Ovary (tissue), 9 donors: ENCODE data around the gene XPO5. TPM values are rescaled to one million over a fixed set of nuclear protein-coding genes. Genes with fewer than 3 reads are reported as not detected.
"Not testable (repeated sequence)": the region's sequence is repeated elsewhere in the genome, so short reads cannot be mapped to it uniquely, and the experiment has no call there.

Source experiments
- DNase-seq, 5 donors: peaks; one replicate each; pipeline ENCODE4 v3.0.0-alpha.2; 2019 to 2020
- H3K27ac ChIP-seq, 2 donors: fragments of 200-600 bp; one replicate each; pipeline versions ENCODE4 v1.5.1 to v1.8.0; 2019 to 2022
- H3K27me3 ChIP-seq: fragments of 200-600 bp; one replicate; pipeline ENCODE4 v1.8.0; 2022
- H3K36me3 ChIP-seq: fragments of 200-600 bp; sonication (generic); one replicate; pipeline ENCODE4 v1.5.1; 2019
- H3K4me1 ChIP-seq: one replicate; pipeline ENCODE4 v1.8.1; 2013; ENCODE audit warnings: mild to moderate bottlenecking, moderate library complexity; ENCODE audit not compliant: insufficient read depth
- H3K4me3 ChIP-seq: fragments of 200-600 bp; sonication (generic); one replicate; pipeline ENCODE4 v1.5.1; 2017
- H3K9me3 ChIP-seq, 2 donors: fragments of 200-600 bp in 1 of 2; sonication (generic) in 1 of 2; one replicate each; pipeline versions ENCODE4 v1.5.1 to v1.8.1; 2013 to 2019; ENCODE audit warnings: mild to moderate bottlenecking in 1 of 2, moderate library complexity in 1 of 2
- CTCF ChIP-seq, 3 donors: fragments of 450-650 bp in 2 of 3; fragments of 200-600 bp in 1 of 3; IDR thresholded peaks; one replicate each; pipeline versions ENCODE4 v1.5.1 to v1.8.0; 2016 to 2022; ENCODE audit warnings: antibody characterized with exemption in 3 of 3, mild to moderate bottlenecking in 1 of 3
- EP300 ChIP-seq: sonication (generic); formaldehyde crosslinking; IDR thresholded peaks from one replicate; pipeline ENCODE4 v1.6.1; 2017; ENCODE audit warnings: antibody characterized with exemption
- POLR2A ChIP-seq: fragments of 450-650 bp; IDR thresholded peaks from one replicate; pipeline ENCODE4 v1.6.1; 2017; ENCODE audit warnings: antibody characterized with exemption, mild to moderate bottlenecking, moderate library complexity
- WGBS, 3 donors: extraction: QIAGEN DNeasy Blood & Tissue Kit in 1 of 3; methylation state at CpG; one replicate each; pipeline versions ENCODE4 v1.1.5 to v1.1.7; 2013 to 2017; 5-methylcytosine and 5-hydroxymethylcytosine counted together
- intact Hi-C, 4 donors: fragments of 100-400 bp; cut with DNase I; formaldehyde crosslinking; loops; one replicate each; pipeline versions ENCODE4 v1.11.0 to v1.15.1; 2022 to 2023
- polyA plus RNA-seq, 2 donors: library from polyadenylated mRNA; stranded (reverse); fragments of 200-250 nt in 1 of 2; fragments of 350-450 nt in 1 of 2; fragmentation: Illumina TruSeq in 1 of 2; extraction: RNeasy Lipid Tissue Mini Kit (QIAGEN cat#74804) in 1 of 2; gene quantifications; one replicate each; pipeline ENCODE4 v1.2.3, GENCODE V29; 2013 to 2014
- total RNA-seq, 7 donors: library from RNA; depleted of rRNA in 2 of 7; stranded (reverse); fragments of >200 nt in 2 of 7; fragmentation: NEBNext Ultra II Directional in 3 of 7; extraction: Animal tissue kit (Norgen Biotek cat#: 25700) in 3 of 7; gene quantifications; one replicate each; pipeline versions ENCODE4 v1.1.0 to v1.2.4, GENCODE V29; 2016 to 2023
- donor health status: DM: no; HTN: no; CAD: no; lungs with moderate emphysema.
- donor health status: DM: no; HTN: no; CAD: no.
- donor health status: Bipolar disorder and iron deficiency.
- donor health status: DM: yes; HTN: yes; CAD: no.
- donor health status: DM: no; HTN: no; CAD: no.
- donor health status: DM: yes; HTN: yes; CAD: no.

The XPO5 gene
- total and polyA plus RNA-seq, 9 donors: 6.8 to 41.8 (median 24.5) TPM

GRCh38 chr6:43499028-43499815 is 76.6 kb downstream of the XPO5 start:
- H3K4me3 ChIP-seq: no peak overlapping the region
- no peaks in the 10 kb centered on the region for H3K36me3 ChIP-seq
- DNase-seq: no peak
- no peaks in the 10 kb centered on the region for H3K27me3 ChIP-seq
- H3K27ac ChIP-seq: no peak overlapping the region
- peaks cover 7% of the 10 kb centered on the region for H3K4me1 ChIP-seq
- 62 to 71% (median 69%) methylated on average over 12 of the region's 12 CpGs for WGBS, 3 donors
- H3K9me3 ChIP-seq: no peaks in the 10 kb centered on the region
- intact Hi-C loops: loop anchor here in 1 of 4 donors (10.0 kb wide), 1 partner anchor 234 kb away; no protein-coding TSS in a partner anchor
- TF ChIP-seq EP300 (no peak), CTCF (IDR thresholded peaks at IDR 0.05) (no peak), POLR2A (no peak)

GRCh38 chr6:43498291-43498690 is 77.5 kb downstream of the XPO5 start:
- H3K36me3 ChIP-seq, H3K9me3 ChIP-seq, DNase-seq, H3K4me3 ChIP-seq, H3K4me1 ChIP-seq, H3K27ac ChIP-seq, H3K27me3 ChIP-seq: not testable (repeated sequence)
- intact Hi-C loops: loop anchor here in 1 of 4 donors (10.0 kb wide), 1 partner anchor 233 kb away; no protein-coding TSS in a partner anchor
- WGBS, 3 donors: 83 to 95% (median 94%) methylated on average over 5 of the region's 5 CpGs

- Histone ChIP-seq H3K27ac (no peak overlapping the region), H3K4me3 (no peak overlapping the region), H3K4me1 (peaks cover 8% of the 10 kb centered on the region), H3K27me3 (no peaks in the 10 kb centered on the region), H3K9me3 (no peaks in the 10 kb centered on the region), H3K36me3 (no peaks in the 10 kb centered on the region)
- WGBS, 3 donors: 87 to 93% (median 89%) methylated on average over 12 of the region's 12 CpGs
- no peak for TF ChIP-seq POLR2A
- no peak for TF ChIP-seq EP300
- no peak for TF ChIP-seq CTCF (IDR thresholded peaks at IDR 0.05)
- intact Hi-C loops: loop anchor here in 1 of 4 donors (10.0 kb wide), 1 partner anchor 233 kb away; no protein-coding TSS in a partner anchor
- no peak for DNase-seq
These were observed 78.1 kb downstream of the XPO5 start for GRCh38 chr6:43497689-43498088.

GRCh38 chr6:43497129-43497396 is 78.8 kb downstream of the XPO5 start:
- H3K4me3 ChIP-seq: no peak overlapping the region

More at GRCh38 chr6:43497129-43497396, 78.8 kb downstream of the XPO5 start:
- intact Hi-C loops: loop anchor here in 1 of 4 donors (10.0 kb wide), 1 partner anchor 232 kb away; no protein-coding TSS in a partner anchor
- H3K4me1 ChIP-seq: peaks cover 15% of the 10 kb centered on the region
- no peak overlapping the region for H3K27ac ChIP-seq
- no peak for DNase-seq
- no peaks in the 10 kb centered on the region for H3K36me3 ChIP-seq
- no peaks in the 10 kb centered on the region for H3K27me3 ChIP-seq
- 78 to 89% (median 86%) methylated on average over 6 of the region's 6 CpGs for WGBS, 3 donors
- TF ChIP-seq CTCF (IDR thresholded peaks at IDR 0.05): no peak
- TF ChIP-seq EP300: no peak
- TF ChIP-seq POLR2A: no peak
- H3K9me3 ChIP-seq: no peaks in the 10 kb centered on the region
